GM12891 (cell line): ENCODE measurements around the gene CLDN10.

Source experiments
- POLR2A ChIP-seq: IDR thresholded peaks from 2 replicates; pipeline ENCODE4 v1.6.1; 2011; ENCODE audit warnings: low read depth, low read length, control low read depth
- POLR2AphosphoS5 ChIP-seq: IDR thresholded peaks from 2 replicates; pipeline ENCODE4 v1.6.1; 2011; ENCODE audit warnings: low read depth, low read length, control low read depth
- SPI1 ChIP-seq: IDR thresholded peaks from 2 replicates; pipeline ENCODE4 v1.6.1; 2011; ENCODE audit warnings: low read depth, low read length, control low read depth

DNA sequence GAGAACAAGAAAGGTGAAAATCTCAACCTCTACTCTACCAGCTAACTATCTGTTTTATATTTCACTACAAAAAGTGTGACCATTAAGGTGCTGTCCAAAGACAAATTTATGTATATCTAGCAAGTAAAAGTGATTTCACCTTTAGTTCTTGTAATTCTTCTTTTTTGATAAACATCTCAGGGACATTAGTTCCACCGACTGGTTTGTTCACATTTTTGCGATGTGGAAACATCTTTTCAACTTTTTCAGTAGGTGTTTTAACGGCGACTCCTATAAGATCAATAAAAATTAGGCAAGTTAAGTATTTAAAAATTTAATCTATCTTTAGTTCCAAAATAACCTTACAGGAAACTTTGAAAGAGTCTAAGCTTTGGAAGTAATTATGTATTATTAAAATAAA, 33.3 kb downstream of the CLDN10 start:
- no peak for TF ChIP-seq POLR2A
- no peak for TF ChIP-seq POLR2AphosphoS5
- TF ChIP-seq SPI1, result no peak
